ENCODE data around the gene RIOX2. TPM values are rescaled to one million over a fixed set of nuclear protein-coding genes. Genes with fewer than 3 reads are reported as not detected.
"Not testable (repeated sequence)": the region's sequence is repeated elsewhere in the genome, so short reads cannot be mapped to it uniquely, and the experiment has no call there.

The RIOX2 gene
- total and polyA plus RNA-seq, 2 experiments from 2014 or later = 8.6 to 11.2 TPM

GRCh38 chr3:98012979-98013378, 40.7 kb upstream of the RIOX2 start:
- peak in 1 of 2 donors; percentile 67 for DNase-seq (ENCODE audit: low read depth in 1 of 2, low spot score in 1 of 2)
- no peaks in the 10 kb centered on the region for H3K4me1 ChIP-seq (ENCODE audit: low read depth)
- no peak overlapping the region for H3K27ac ChIP-seq
- H3K36me3 ChIP-seq = no peaks in the 10 kb centered on the region
- H3K27me3 ChIP-seq = no peaks in the 10 kb centered on the region
- TF ChIP-seq CTCF (IDR thresholded peaks at IDR 0.05; ENCODE audit: low read depth, low read length) = no peak
- H3K9me3 ChIP-seq (ENCODE audit: low read depth) = no peaks in the 10 kb centered on the region
- H3K4me3 ChIP-seq = no peak overlapping the region

GRCh38 chr3:98010883-98011449, 38.7 kb upstream of the RIOX2 start:
- H3K9me3 ChIP-seq (ENCODE audit: low read depth); DNase-seq (ENCODE audit: low read depth in 1 of 2, low spot score in 1 of 2); H3K36me3 ChIP-seq; H3K4me1 ChIP-seq (ENCODE audit: low read depth); H3K4me3 ChIP-seq; H3K27ac ChIP-seq; H3K27me3 ChIP-seq: not testable (repeated sequence)

GRCh38 chr3:98010194-98010882, 38.1 kb upstream of the RIOX2 start:
- no peak overlapping the region for H3K27ac ChIP-seq
- H3K27me3 ChIP-seq = no peaks in the 10 kb centered on the region
- H3K4me3 ChIP-seq = no peak overlapping the region
- DNase-seq (ENCODE audit: low read depth in 1 of 2, low spot score in 1 of 2) = no peak
- no peak for TF ChIP-seq CTCF (IDR thresholded peaks at IDR 0.05; ENCODE audit: low read depth, low read length)
- no peaks in the 10 kb centered on the region for H3K36me3 ChIP-seq
- H3K9me3 ChIP-seq (ENCODE audit: low read depth) = no peaks in the 10 kb centered on the region
- no peaks in the 10 kb centered on the region for H3K4me1 ChIP-seq (ENCODE audit: low read depth)

GRCh38 chr3:98008855-98009254, 36.6 kb upstream of the RIOX2 start:
- no peak for TF ChIP-seq CTCF (IDR thresholded peaks at IDR 0.05; ENCODE audit: low read depth, low read length)
- Histone ChIP-seq H3K4me1 (ENCODE audit: low read depth) (no peaks in the 10 kb centered on the region), H3K27me3 (no peaks in the 10 kb centered on the region), H3K9me3 (ENCODE audit: low read depth) (no peaks in the 10 kb centered on the region), H3K36me3 (no peaks in the 10 kb centered on the region), H3K27ac (no peak overlapping the region), H3K4me3 (no peak overlapping the region)
- DNase-seq (ENCODE audit: low read depth in 1 of 2, low spot score in 1 of 2) = no peak

- H3K36me3 ChIP-seq = no peaks in the 10 kb centered on the region
- no peak for DNase-seq (ENCODE audit: low read depth in 1 of 2, low spot score in 1 of 2)
- no peak for TF ChIP-seq CTCF (IDR thresholded peaks at IDR 0.05; ENCODE audit: low read depth, low read length)
- H3K4me3 ChIP-seq = no peak overlapping the region
- H3K27ac ChIP-seq = no peak overlapping the region
- no peaks in the 10 kb centered on the region for H3K4me1 ChIP-seq (ENCODE audit: low read depth)
- H3K27me3 ChIP-seq = no peaks in the 10 kb centered on the region
- H3K9me3 ChIP-seq (ENCODE audit: low read depth) = no peaks in the 10 kb centered on the region
These were observed 33.2 kb upstream of the RIOX2 start for GRCh38 chr3:98005438-98005837.

- no peaks in the 10 kb centered on the region for H3K9me3 ChIP-seq (ENCODE audit: low read depth)
- no peaks in the 10 kb centered on the region for H3K27me3 ChIP-seq
- no peak overlapping the region for H3K4me3 ChIP-seq
- H3K27ac ChIP-seq = no peak overlapping the region
- no peak for DNase-seq (ENCODE audit: low read depth in 1 of 2, low spot score in 1 of 2)
- no peaks in the 10 kb centered on the region for H3K36me3 ChIP-seq
- TF ChIP-seq CTCF (IDR thresholded peaks at IDR 0.05; ENCODE audit: low read depth, low read length) = no peak
- no peaks in the 10 kb centered on the region for H3K4me1 ChIP-seq (ENCODE audit: low read depth)
These were observed 32.5 kb upstream of the RIOX2 start for GRCh38 chr3:98004721-98005120.

Data from cardiac muscle cell (in vitro differentiated cells and primary cell).